CD4-positive, alpha-beta T cell (primary cell): ENCODE data around the gene FAM124B. TPM values are rescaled to one million over a fixed set of nuclear protein-coding genes. Genes with fewer than 3 reads are reported as not detected.

Source experiments
- ATAC-seq: fragments of 200-7000 bp; cut with Tn5 transposase; one replicate; pipeline ENCODE4 v1.10.0; 2022; ENCODE audit warnings: mild to moderate bottlenecking; ENCODE audit not compliant: poor library complexity
- CTCF ChIA-PET: fragments of 350-600 bp; sonication (Branson Sonifier 250); formaldehyde crosslinking; loops from one replicate; lab custom pipeline; 2021; ENCODE audit warnings: antibody characterized with exemption, inconsistent platforms; lab: Charles Lee
- POLR2A ChIA-PET: fragments of 350-600 bp; sonication (Branson Sonifier 250); formaldehyde crosslinking; loops from one replicate; lab custom pipeline; 2021; ENCODE audit warnings: antibody characterized with exemption, inconsistent platforms; lab: Charles Lee
- DNase-seq, 14 experiments: peaks; one replicate each; pipeline ENCODE4 v3.0.0-alpha.2; 2013 to 2020; ENCODE audit warnings: mixed read lengths in 2 of 14
- H3K27ac ChIP-seq, 2 donors: one replicate each; pipeline versions ENCODE4 v1.5.1 to v1.7.0; 2013; ENCODE audit warnings: low read length in 2 of 2, low read depth in 1 of 2, mild to moderate bottlenecking in 1 of 2
- H3K27me3 ChIP-seq, 2 experiments: 1 replicate in 1 of 2; 2 replicates in 1 of 2; pipeline versions ENCODE4 v1.6.1 to v1.7.0; 2013; ENCODE audit warnings: low read length in 2 of 2, control low read depth in 1 of 2, mild to moderate bottlenecking in 1 of 2, moderate library complexity in 1 of 2; ENCODE audit not compliant: insufficient read depth in 2 of 2, control insufficient read depth in 1 of 2
- H3K36me3 ChIP-seq: one replicate; pipeline ENCODE4 v1.6.1; 2013; ENCODE audit warnings: low read length, control low read depth; ENCODE audit not compliant: insufficient read depth
- H3K4me1 ChIP-seq: one replicate; pipeline ENCODE4 v1.6.1; 2013; ENCODE audit warnings: low read length, control low read depth; ENCODE audit not compliant: insufficient read depth
- H3K4me3 ChIP-seq: one replicate; pipeline ENCODE4 v1.5.1; 2013; ENCODE audit warnings: mild to moderate bottlenecking, low read length, moderate library complexity
- H3K9me3 ChIP-seq, 2 experiments: 1 replicate in 1 of 2; 2 replicates in 1 of 2; pipeline versions ENCODE4 v1.6.1 to v1.7.0; 2013; ENCODE audit warnings: low read length in 2 of 2, mild to moderate bottlenecking in 2 of 2, control low read depth in 1 of 2, moderate library complexity in 1 of 2; ENCODE audit not compliant: control insufficient read depth in 1 of 2, insufficient read depth in 1 of 2
- H3K27ac Mint-ChIP-seq: one replicate; pipeline ENCODE4 v1.8.0; 2020; ENCODE audit warnings: mixed read lengths
- H3K27me3 Mint-ChIP-seq: one replicate; pipeline ENCODE4 v1.8.0; 2021; ENCODE audit warnings: mixed read lengths
- H3K36me3 Mint-ChIP-seq: one replicate; pipeline ENCODE4 v1.8.0; 2021; ENCODE audit warnings: low read depth, mixed read lengths
- H3K4me1 Mint-ChIP-seq: one replicate; pipeline ENCODE4 v1.8.0; 2021; ENCODE audit warnings: low read depth, mixed read lengths
- H3K4me3 Mint-ChIP-seq: one replicate; pipeline ENCODE4 v1.8.0; 2020; ENCODE audit warnings: mild to moderate bottlenecking, mixed read lengths
- H3K9me3 Mint-ChIP-seq: one replicate; pipeline ENCODE4 v1.8.0; 2020; ENCODE audit warnings: mixed read lengths
- CTCF ChIP-seq: fragments of 200-600 bp; IDR thresholded peaks from one replicate; pipeline ENCODE4 v1.8.0; 2022; ENCODE audit warnings: antibody characterized with exemption, mild to moderate bottlenecking
- intact Hi-C, 2 experiments: fragments of 100-400 bp; cut with DNase I in 1 of 2; cut with micrococcal nuclease in 1 of 2; formaldehyde crosslinking; loops; one replicate each; pipeline versions ENCODE4 v1.15.1 to v1.9.0; 2023 to 2025; cut with DNase I, micrococcal nuclease
- total RNA-seq, 174 experiments: library from RNA in 2 of 174; stranded (reverse) in 2 of 174; gene quantifications; one replicate each; pipeline ENCODE4 v1.2.3 and lab custom pipeline; 2021 to 2026

Gene FAM124B
- total RNA-seq, 2 experiments from 2014 or later = 1.1 to 1.3 TPM

- Mint-ChIP-seq H3K27ac (no peak overlapping the region), H3K36me3 (no peaks in the 10 kb centered on the region), H3K4me1 (peaks cover 19% of the 10 kb centered on the region), H3K9me3 (no peaks in the 10 kb centered on the region), H3K4me3 (no peak overlapping the region), H3K27me3 (peaks cover 18% of the 10 kb centered on the region)
- ChIA-PET CTCF (no interaction called here), POLR2A (no interaction called here)
- Histone ChIP-seq H3K4me1 (peaks cover 19% of the 10 kb centered on the region), H3K36me3 (no peaks in the 10 kb centered on the region), H3K27me3 (peaks cover 3 to 8% of the 10 kb centered on the region in 2 experiments), H3K4me3 (no peak overlapping the region), H3K9me3 (no peaks in the 10 kb centered on the region), H3K27ac (no peak overlapping the region)
- no peak for TF ChIP-seq CTCF
- DNase-seq (no peak), ATAC-seq (no peak)
- intact Hi-C loops = no loop called here
These were observed 2.9 kb upstream of the FAM124B start for GRCh38 chr2:224404796-224405195.

GRCh38 chr2:224403657-224404056 is 1.8 kb upstream of the FAM124B start:
- CTCF ChIA-PET = no interaction called here
- H3K4me1 ChIP-seq = peaks cover 19% of the 10 kb centered on the region

GRCh38 chr2:224400886-224401632 is 848 bp downstream of the FAM124B start:
- H3K27ac ChIP-seq = no peak overlapping the region
- TF ChIP-seq CTCF = no peak
- peak overlapping the region; percentile 48 for H3K4me3 ChIP-seq
- peak in 2 of 14 experiments; percentile 19 to 23 for DNase-seq
- Mint-ChIP-seq H3K4me1 (peaks cover 19% of the 10 kb centered on the region), H3K36me3 (no peaks in the 10 kb centered on the region), H3K27me3 (peaks cover 6% of the 10 kb centered on the region), H3K4me3 (peak overlapping the region; percentile 81), H3K27ac (no peak overlapping the region), H3K9me3 (no peaks in the 10 kb centered on the region)
- intact Hi-C loops = no loop called here
- no peak for ATAC-seq
- no peaks in the 10 kb centered on the region for H3K36me3 ChIP-seq
- ChIA-PET POLR2A (interaction anchor here (0.6 kb wide), 1 partner anchor 585 kb away, joined by 3 read pairs; no protein-coding TSS in a partner anchor), CTCF (interaction anchor here (1.2 kb wide), 1 partner anchor 14 kb away, joined by 3 read pairs; no protein-coding TSS in a partner anchor)
- peaks cover 0 to 8% of the 10 kb centered on the region in 2 experiments for H3K27me3 ChIP-seq
- peaks cover 14% of the 10 kb centered on the region for H3K4me1 ChIP-seq
- no peaks in the 10 kb centered on the region for H3K9me3 ChIP-seq

More at GRCh38 chr2:224403657-224404056, 1.8 kb upstream of the FAM124B start:
- POLR2A ChIA-PET = no interaction called here
- Histone ChIP-seq H3K27ac (no peak overlapping the region), H3K27me3 (peaks cover 3 to 8% of the 10 kb centered on the region in 2 experiments), H3K9me3 (no peaks in the 10 kb centered on the region), H3K4me3 (no peak overlapping the region), H3K36me3 (no peaks in the 10 kb centered on the region)
- H3K36me3 Mint-ChIP-seq = no peaks in the 10 kb centered on the region
- ATAC-seq (no peak), DNase-seq (no peak)
- peaks cover 19% of the 10 kb centered on the region for H3K4me1 Mint-ChIP-seq
- H3K9me3 Mint-ChIP-seq = no peaks in the 10 kb centered on the region
- H3K27ac Mint-ChIP-seq = no peak overlapping the region
- peaks cover 18% of the 10 kb centered on the region for H3K27me3 Mint-ChIP-seq
- intact Hi-C loops = no loop called here
- no peak for TF ChIP-seq CTCF
- H3K4me3 Mint-ChIP-seq = no peak overlapping the region
